Measurements from ENCODE around the gene ZNF674.
"Not testable (repeated sequence)": the region's sequence is repeated elsewhere in the genome, so short reads cannot be mapped to it uniquely, and the experiment has no call there.

Gene ZNF674

DNA sequence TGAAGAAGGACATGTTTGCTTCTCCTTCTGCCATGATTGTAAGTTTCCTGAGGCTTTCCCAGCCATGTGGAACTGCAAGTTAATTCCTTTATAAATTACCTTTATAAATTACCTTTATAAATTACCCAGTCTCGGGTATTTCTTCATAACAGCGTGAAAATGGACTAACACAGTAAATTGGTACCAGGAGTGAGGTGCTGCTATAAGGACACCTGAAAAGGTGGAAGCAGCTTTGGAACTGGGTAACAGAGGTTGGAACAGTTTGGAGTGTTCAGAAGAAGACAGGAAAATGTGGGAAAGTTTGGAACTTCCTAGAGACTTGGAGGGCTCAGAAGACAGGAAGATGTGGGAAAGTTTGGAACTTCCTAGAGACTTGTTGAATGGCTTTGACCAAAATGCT is 66.6 kb downstream of the ZNF674 start:
- DNase-seq = not testable (repeated sequence)

GRCh38 chrX:46477435-46477834 is 67.8 kb downstream of the ZNF674 start:
- no peak for DNase-seq

- no peak for DNase-seq
Observed at GRCh38 chrX:46465203-46465602, 80.0 kb downstream of the ZNF674 start.

DNA sequence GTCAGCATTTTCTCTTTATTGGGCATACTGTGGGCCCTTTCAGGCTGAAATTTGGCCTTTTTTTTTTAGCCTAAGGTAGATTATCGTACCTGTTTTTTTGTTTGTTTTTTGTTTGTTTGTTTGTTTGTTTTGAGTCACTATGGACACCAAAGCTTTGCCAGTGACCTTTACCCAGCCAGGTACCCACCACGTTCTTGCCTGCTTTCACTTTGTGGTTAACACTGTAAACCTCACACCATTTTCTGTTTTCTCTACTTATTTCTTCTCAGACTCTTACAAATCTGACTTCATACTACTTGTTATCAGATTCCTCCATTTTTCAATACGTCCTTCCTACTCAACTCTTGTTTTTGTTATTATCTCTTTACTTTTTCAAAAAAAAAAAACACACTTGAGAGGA is 81.5 kb downstream of the ZNF674 start:
- DNase-seq = no peak

GRCh38 chrX:46461660-46462191 is 83.5 kb downstream of the ZNF674 start:
- DNase-seq = no peak

GRCh38 chrX:46460801-46461659 is 84.2 kb downstream of the ZNF674 start:
- DNase-seq = not testable (repeated sequence)

- no peak for DNase-seq
Observed at GRCh38 chrX:46459603-46460002, 85.6 kb downstream of the ZNF674 start.

DNA sequence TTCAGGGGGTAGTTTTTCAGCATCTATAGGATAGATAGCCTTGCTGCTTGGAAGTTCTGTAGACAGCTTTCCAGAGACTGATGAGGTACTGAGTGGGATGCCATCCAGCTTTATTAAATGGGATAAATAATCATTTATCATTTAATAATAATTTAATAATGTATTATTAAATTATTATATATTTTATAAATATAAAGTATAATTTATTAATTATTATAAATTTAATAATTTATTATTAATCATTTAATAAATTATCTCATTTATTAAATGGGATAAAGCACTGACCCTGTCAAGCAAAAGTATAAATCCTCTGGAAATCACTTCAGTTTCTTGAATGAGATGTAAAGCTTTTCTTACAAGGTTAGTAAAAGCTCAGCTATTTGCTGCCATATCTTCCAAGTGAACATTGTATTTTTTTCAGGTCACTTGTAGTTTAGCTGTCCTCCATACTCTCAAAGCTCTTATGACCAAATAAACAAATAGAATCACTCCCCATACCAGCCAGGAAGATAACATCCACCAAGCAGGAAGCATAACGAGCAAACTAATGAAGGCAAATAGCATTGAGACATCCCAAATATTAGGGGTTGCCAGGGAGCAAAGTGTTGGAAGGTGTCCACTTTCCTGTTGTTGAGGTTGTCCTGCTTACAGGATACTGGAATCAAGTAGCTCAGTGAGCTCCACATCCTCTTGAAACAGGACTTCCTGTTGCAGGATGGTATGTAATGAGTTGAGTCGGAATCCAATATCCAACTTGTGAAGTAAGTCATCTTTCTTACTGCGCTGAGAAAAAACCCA is 88.9 kb downstream of the ZNF674 start:
- DNase-seq = no peak
